HEK293T (cell line): ENCODE results near the gene ALDOA.

Source experiments
- BHLHE40 ChIP-seq: fragments of 450-650 bp; IDR thresholded peaks from 2 replicates; pipeline ENCODE4 v1.6.1; 2016; ENCODE audit warnings: mild to moderate bottlenecking, moderate library complexity, borderline replicate concordance
- CTBP1 ChIP-seq: fragments of 450-650 bp; IDR thresholded peaks from 2 replicates; pipeline ENCODE4 v1.6.1; 2016; ENCODE audit warnings: borderline replicate concordance
- ELF4 ChIP-seq: fragments of 450-650 bp; IDR thresholded peaks from 2 replicates; pipeline ENCODE4 v1.6.1; 2017; ENCODE audit warnings: antibody characterized with exemption
- FOXA1 ChIP-seq: fragments of 450-650 bp; IDR thresholded peaks from 2 replicates; pipeline ENCODE4 v1.6.1; 2016; ENCODE audit warnings: mild to moderate bottlenecking
- FOXK2 ChIP-seq: fragments of 450-650 bp; IDR thresholded peaks from 2 replicates; pipeline ENCODE4 v1.6.1; 2016; ENCODE audit warnings: mild to moderate bottlenecking
- FOXM1 ChIP-seq: fragments of 450-650 bp; IDR thresholded peaks from 2 replicates; pipeline ENCODE4 v1.6.1; 2017; ENCODE audit warnings: mild to moderate bottlenecking, borderline replicate concordance
- LEF1 ChIP-seq: fragments of 450-650 bp; IDR thresholded peaks from 2 replicates; pipeline ENCODE4 v1.6.1; 2017; ENCODE audit warnings: mild to moderate bottlenecking, borderline replicate concordance
- NFRKB ChIP-seq: fragments of 450-650 bp; IDR thresholded peaks from 2 replicates; pipeline ENCODE4 v1.6.1; 2016; ENCODE audit warnings: mild to moderate bottlenecking, moderate library complexity
- SP1 ChIP-seq: fragments of 450-650 bp; IDR thresholded peaks from 2 replicates; pipeline ENCODE4 v1.6.1; 2017
- SUZ12 ChIP-seq: fragments of 450-650 bp; IDR thresholded peaks from 2 replicates; pipeline ENCODE4 v1.6.1; 2016; ENCODE audit warnings: mild to moderate bottlenecking
- TARDBP ChIP-seq: fragments of 450-650 bp; IDR thresholded peaks from 2 replicates; pipeline ENCODE4 v1.6.1; 2016

DNA sequence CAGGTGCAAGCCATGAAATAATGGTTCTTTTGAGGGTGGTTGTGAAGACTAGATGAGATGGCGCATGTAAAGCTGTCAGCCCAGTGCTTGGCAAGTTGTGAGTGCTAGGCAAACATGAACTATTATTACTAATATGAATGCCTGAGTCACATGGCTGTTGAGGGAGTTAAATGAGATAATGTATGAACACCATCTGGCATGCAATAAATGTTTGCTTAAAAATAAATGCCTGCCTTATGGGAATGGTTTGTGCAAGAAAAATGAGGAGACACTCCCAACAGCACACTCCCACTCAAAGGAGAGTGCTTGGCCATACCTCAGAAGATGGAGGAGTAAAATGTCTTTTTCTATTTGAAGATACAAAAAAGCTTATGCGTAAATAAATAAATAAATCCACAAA is 53.9 kb downstream of the ALDOA start:
- no peak for TF ChIP-seq SUZ12
- no peak for TF ChIP-seq LEF1
- TF ChIP-seq NFRKB = no peak
- no peak for TF ChIP-seq FOXM1
- TF ChIP-seq SP1 = no peak
- TF ChIP-seq TARDBP = no peak
- no peak for TF ChIP-seq CTBP1
- no peak for TF ChIP-seq ELF4
- no peak for TF ChIP-seq FOXA1
- no peak for TF ChIP-seq FOXK2
- TF ChIP-seq BHLHE40 = no peak
